ENCODE results near the gene RORC.
"Not testable (repeated sequence)": the region's sequence is repeated elsewhere in the genome, so short reads cannot be mapped to it uniquely, and the experiment has no call there.

Gene RORC

GRCh38 chr1:151769270-151769669 is 62.3 kb downstream of the RORC start:
- not testable (repeated sequence) for DNase-seq

- DNase-seq, result not testable (repeated sequence)
Measured at GRCh38 chr1:151768351-151769066, 63.1 kb downstream of the RORC start.

GRCh38 chr1:151763990-151764389 is 67.6 kb downstream of the RORC start:
- no peak for DNase-seq

GRCh38 chr1:151762941-151763921 is 68.4 kb downstream of the RORC start, which contains the start of gene MRPL9:
MRPL9 (minus strand) TSS chr1:151763496; CDS start chr1:151763479, 17 bp downstream.
- DNase-seq, result peak; percentile 59

GRCh38 chr1:151760597-151761385 is 70.8 kb downstream of the RORC start:
- DNase-seq, result no peak

GRCh38 chr1:151759241-151759640 is 72.4 kb downstream of the RORC start:
- DNase-seq, result no peak

GRCh38 chr1:151756291-151756690 is 75.3 kb downstream of the RORC start:
- DNase-seq, result no peak
